SJCRH30 (cell line): Measurements from ENCODE around the gene COL26A1. TPM values are rescaled to one million over a fixed set of nuclear protein-coding genes. Genes with fewer than 3 reads are reported as not detected.
A peak's percentile ranks its signal among the peaks of the same experiment; 100 is the strongest.
"Not testable (repeated sequence)": the region's sequence is repeated elsewhere in the genome, so short reads cannot be mapped to it uniquely, and the experiment has no call there.

Experiments
- DNase-seq, 2 experiments: peaks; one replicate each; pipeline ENCODE4 v3.0.0-alpha.2; 2015 to 2020
- H3K27ac ChIP-seq: fragments of 250-450 bp; sonication (Bioruptor Pico); 2 replicates; pipeline ENCODE4 v1.5.1; 2020; ENCODE audit warnings: mild to moderate bottlenecking, moderate library complexity
- H3K27me3 ChIP-seq: fragments of 250-450 bp; sonication (Bioruptor Pico); 2 replicates; pipeline ENCODE4 v1.5.1; 2020; ENCODE audit warnings: mild to moderate bottlenecking, moderate library complexity
- H3K36me3 ChIP-seq: fragments of 250-450 bp; sonication (Bioruptor Pico); 2 replicates; pipeline ENCODE4 v1.5.1; 2020; ENCODE audit warnings: mild to moderate bottlenecking, moderate library complexity
- H3K4me1 ChIP-seq: fragments of 250-450 bp; sonication (Bioruptor Pico); 2 replicates; pipeline ENCODE4 v1.5.1; 2020; ENCODE audit warnings: mild to moderate bottlenecking, moderate library complexity
- H3K4me3 ChIP-seq: fragments of 250-450 bp; sonication (Bioruptor Pico); 2 replicates; pipeline ENCODE4 v1.5.1; 2020; ENCODE audit warnings: mild to moderate bottlenecking, moderate library complexity
- H3K9me3 ChIP-seq: fragments of 250-450 bp; sonication (Bioruptor Pico); replicated peaks from 2 replicates; pipeline ENCODE4 v1.5.1; 2020; ENCODE audit warnings: mild to moderate bottlenecking, moderate library complexity
- total RNA-seq: library from RNA; depleted of rRNA; stranded (reverse); fragments of >200 nt; shearing (Covaris generic); gene quantifications from 2 replicates; pipeline ENCODE4 v1.2.3, GENCODE V29; 2014; rRNA removed

Gene COL26A1
- total RNA-seq: 0.05 and 0.10 TPM in 2 replicates

GRCh38 chr7:101362334-101363195, at the start of gene COL26A1:
COL26A1 (plus strand) TSS chr7:101362875; CDS start chr7:101363033, 158 bp downstream.
- Histone ChIP-seq H3K4me3 (peak within 1 kb of the TSS; percentile 45), H3K4me1 (no peaks in the 10 kb centered on the region), H3K27ac (no peak within 1 kb of the TSS), H3K36me3 (no peaks in the 10 kb centered on the region), H3K27me3 (no peaks in the 10 kb centered on the region), H3K9me3 (no peaks in the 10 kb centered on the region)
- DNase-seq: no peak

GRCh38 chr7:101315336-101315735, 47.3 kb upstream of the COL26A1 start:
- Histone ChIP-seq H3K4me3 (no peak overlapping the region), H3K27ac (no peak overlapping the region), H3K9me3 (no peaks in the 10 kb centered on the region), H3K36me3 (peaks cover 31% of the 10 kb centered on the region), H3K27me3 (no peaks in the 10 kb centered on the region), H3K4me1 (no peaks in the 10 kb centered on the region)
- DNase-seq: peak; percentile 29 to 66

GRCh38 chr7:101319401-101319800, 43.3 kb upstream of the COL26A1 start:
- Histone ChIP-seq H3K27me3 (no peaks in the 10 kb centered on the region), H3K4me3 (no peak overlapping the region), H3K9me3 (no peaks in the 10 kb centered on the region), H3K4me1 (peaks cover 3% of the 10 kb centered on the region; the same call in 1 of the 2 replicates), H3K36me3 (peaks cover 10% of the 10 kb centered on the region; the same call in 1 of the 2 replicates), H3K27ac (no peak overlapping the region)
- no peak for DNase-seq

- Histone ChIP-seq H3K4me3 (peak within 1 kb of the TSS; percentile 84), H3K36me3 (no peaks in the 10 kb centered on the region), H3K27me3 (no peaks in the 10 kb centered on the region), H3K27ac (peak within 1 kb of the TSS; percentile 46), H3K9me3 (no peaks in the 10 kb centered on the region), H3K4me1 (peaks cover 3% of the 10 kb centered on the region; the same call in 1 of the 2 replicates)
- DNase-seq: peak; percentile 94 to 95
These were observed 40.9 kb upstream of the COL26A1 start, which contains the start of gene IFT22 for GRCh38 chr7:101321491-101322401. IFT22 (minus strand) TSS chr7:101321812; CDS start chr7:101321709, 103 bp downstream.

- H3K36me3 ChIP-seq: no peaks in the 10 kb centered on the region
- no peak overlapping the region for H3K27ac ChIP-seq
- no peak overlapping the region for H3K4me3 ChIP-seq
- H3K4me1 ChIP-seq: no peaks in the 10 kb centered on the region
- DNase-seq: no peak
- H3K9me3 ChIP-seq: no peaks in the 10 kb centered on the region
- H3K27me3 ChIP-seq: no peaks in the 10 kb centered on the region
These were observed 34.5 kb upstream of the COL26A1 start for GRCh38 chr7:101328159-101328558.

- Histone ChIP-seq H3K4me1 (no peaks in the 10 kb centered on the region), H3K9me3 (no peaks in the 10 kb centered on the region), H3K4me3 (no peak overlapping the region), H3K27me3 (no peaks in the 10 kb centered on the region), H3K27ac (no peak overlapping the region), H3K36me3 (no peaks in the 10 kb centered on the region)
- DNase-seq: no peak
These were observed 32.6 kb upstream of the COL26A1 start for GRCh38 chr7:101330011-101330484.

GRCh38 chr7:101332026-101332425, 30.6 kb upstream of the COL26A1 start:
- DNase-seq: no peak
- H3K4me1 ChIP-seq: no peaks in the 10 kb centered on the region
- H3K4me3 ChIP-seq: no peak overlapping the region
- no peaks in the 10 kb centered on the region for H3K36me3 ChIP-seq
- no peak overlapping the region for H3K27ac ChIP-seq
- H3K27me3 ChIP-seq: no peaks in the 10 kb centered on the region
- no peaks in the 10 kb centered on the region for H3K9me3 ChIP-seq

- H3K27ac ChIP-seq: no peak overlapping the region
- no peak overlapping the region for H3K4me3 ChIP-seq
- H3K9me3 ChIP-seq: no peaks in the 10 kb centered on the region
- H3K27me3 ChIP-seq: no peaks in the 10 kb centered on the region
- no peaks in the 10 kb centered on the region for H3K36me3 ChIP-seq
- no peaks in the 10 kb centered on the region for H3K4me1 ChIP-seq
- DNase-seq: no peak
These were observed 28.8 kb upstream of the COL26A1 start for GRCh38 chr7:101333912-101334311.

- no peaks in the 10 kb centered on the region for H3K36me3 ChIP-seq
- H3K27ac ChIP-seq: no peak overlapping the region
- 0 out of 2 replicates have a peak, but pooled peaks cover 2% of the 10 kb centered on the region for H3K27me3 ChIP-seq
- no peaks in the 10 kb centered on the region for H3K9me3 ChIP-seq
- DNase-seq: no peak
- no peak overlapping the region for H3K4me3 ChIP-seq
- no peaks in the 10 kb centered on the region for H3K4me1 ChIP-seq
These were observed 22.3 kb upstream of the COL26A1 start for GRCh38 chr7:101340379-101340778.

- no peak for DNase-seq
These were observed 19.8 kb upstream of the COL26A1 start for GRCh38 chr7:101342892-101343291.

GRCh38 chr7:101347477-101347876, 15.2 kb upstream of the COL26A1 start:
- H3K27ac ChIP-seq: no peak overlapping the region

More at GRCh38 chr7:101342892-101343291, 19.8 kb upstream of the COL26A1 start:
- H3K9me3 ChIP-seq: no peaks in the 10 kb centered on the region
- H3K27me3 ChIP-seq: 0 out of 2 replicates have a peak, but pooled peaks cover 2% of the 10 kb centered on the region
- H3K4me1 ChIP-seq: no peaks in the 10 kb centered on the region
- H3K4me3 ChIP-seq: no peak overlapping the region
- H3K36me3 ChIP-seq: no peaks in the 10 kb centered on the region
- no peak overlapping the region for H3K27ac ChIP-seq

GRCh38 chr7:101348456-101349067, 14.1 kb upstream of the COL26A1 start:
- not testable (repeated sequence) for H3K27me3 ChIP-seq, DNase-seq, H3K36me3 ChIP-seq

More at GRCh38 chr7:101347477-101347876, 15.2 kb upstream of the COL26A1 start:
- Histone ChIP-seq H3K27me3 (0 out of 2 replicates have a peak, but pooled peaks cover 2% of the 10 kb centered on the region), H3K4me1 (no peaks in the 10 kb centered on the region), H3K4me3 (no peak overlapping the region), H3K9me3 (no peaks in the 10 kb centered on the region), H3K36me3 (no peaks in the 10 kb centered on the region)
- DNase-seq: no peak

GRCh38 chr7:101349300-101349699, 13.4 kb upstream of the COL26A1 start:
- not testable (repeated sequence) for H3K9me3 ChIP-seq, H3K27ac ChIP-seq, H3K4me3 ChIP-seq, H3K36me3 ChIP-seq, H3K27me3 ChIP-seq, H3K4me1 ChIP-seq, DNase-seq

More at GRCh38 chr7:101348456-101349067, 14.1 kb upstream of the COL26A1 start:
- H3K9me3 ChIP-seq, H3K4me3 ChIP-seq, H3K27ac ChIP-seq, H3K4me1 ChIP-seq: not testable (repeated sequence)

- Histone ChIP-seq H3K36me3 (no peaks in the 10 kb centered on the region), H3K27ac (no peak overlapping the region), H3K9me3 (no peaks in the 10 kb centered on the region; the same call in 1 of the 2 replicates), H3K4me3 (no peak overlapping the region), H3K4me1 (no peaks in the 10 kb centered on the region), H3K27me3 (no peaks in the 10 kb centered on the region)
- DNase-seq: no peak
These were observed 9.8 kb upstream of the COL26A1 start for GRCh38 chr7:101352920-101353308.
